ENCODE measurements around the gene BEND7.

- TF ChIP-seq CTCF (IDR thresholded peaks at IDR 0.05) (no peak), POLR2A (IDR thresholded peaks at IDR 0.05) (no peak), POLR2AphosphoS5 (IDR thresholded peaks at IDR 0.05) (no peak)
Observed at GRCh38 chr10:13528875-13529713, at the start of gene BEND7.
